GM11168 (cell line): ENCODE measurements around the gene C16orf74.

Experiments used
- in situ Hi-C: fragments of 300-500 bp; cut with MboI; formaldehyde crosslinking; loops from one replicate; pipeline ENCODE4 v1.12.0; 2022; ENCODE audit warnings: low sequenced_read_pairs; ENCODE audit not compliant: unreplicated experiment

The C16orf74 gene

DNA sequence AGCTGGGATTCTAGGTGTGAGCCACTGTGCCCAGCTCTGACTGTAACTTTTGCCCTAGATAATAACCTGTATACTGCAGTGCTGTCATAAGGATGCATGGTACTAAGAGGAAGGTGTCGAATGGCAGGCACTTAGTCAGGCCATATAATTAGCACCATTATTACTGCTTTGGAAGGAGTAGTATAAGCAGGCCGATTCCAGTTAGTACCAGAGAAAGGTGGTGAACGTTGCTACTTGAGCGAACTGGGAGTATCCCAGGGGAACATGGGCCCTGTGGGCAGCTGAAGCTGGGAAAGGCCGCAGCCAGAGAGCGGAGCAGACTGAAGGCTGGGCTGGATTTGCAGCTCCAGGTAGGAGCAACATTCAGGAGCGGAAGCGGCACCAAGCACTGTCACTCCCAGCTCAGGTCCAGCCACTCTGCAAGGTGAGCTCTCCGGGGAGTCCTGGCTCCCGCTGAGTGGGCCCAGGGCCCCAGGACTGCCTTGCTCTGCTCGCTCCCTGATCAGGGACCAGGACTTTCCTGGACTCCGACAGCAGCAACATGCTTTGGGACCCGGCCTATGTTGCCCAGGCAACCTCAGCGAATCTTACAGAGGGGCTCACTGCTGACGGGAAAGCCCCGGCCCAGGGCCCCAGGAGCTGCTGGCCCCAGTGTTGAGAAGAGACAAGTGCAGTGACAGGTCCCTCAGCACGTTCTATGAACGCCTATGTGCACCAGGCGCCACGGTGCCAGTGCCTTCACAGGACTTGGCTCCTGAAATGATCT is 28.6 kb downstream of the C16orf74 start:
- in situ Hi-C loops = no loop called here

DNA sequence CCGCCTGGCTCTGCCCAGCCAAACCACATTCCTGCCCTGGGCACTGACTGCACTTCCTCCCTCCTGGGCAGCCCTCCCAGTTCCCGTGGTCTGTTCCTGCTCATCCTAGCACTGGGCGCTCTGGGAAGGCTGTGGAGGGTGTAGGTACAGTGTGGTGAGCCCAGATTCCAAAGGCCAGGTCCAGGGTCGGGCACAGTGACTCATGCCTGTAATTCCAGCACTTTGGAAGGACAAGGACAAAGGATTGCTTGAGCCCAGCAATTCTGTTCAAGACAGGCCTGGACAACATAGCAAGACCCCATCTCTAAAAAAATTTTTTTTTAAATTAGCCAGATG is 30.6 kb downstream of the C16orf74 start:
- in situ Hi-C loops = no loop called here

DNA sequence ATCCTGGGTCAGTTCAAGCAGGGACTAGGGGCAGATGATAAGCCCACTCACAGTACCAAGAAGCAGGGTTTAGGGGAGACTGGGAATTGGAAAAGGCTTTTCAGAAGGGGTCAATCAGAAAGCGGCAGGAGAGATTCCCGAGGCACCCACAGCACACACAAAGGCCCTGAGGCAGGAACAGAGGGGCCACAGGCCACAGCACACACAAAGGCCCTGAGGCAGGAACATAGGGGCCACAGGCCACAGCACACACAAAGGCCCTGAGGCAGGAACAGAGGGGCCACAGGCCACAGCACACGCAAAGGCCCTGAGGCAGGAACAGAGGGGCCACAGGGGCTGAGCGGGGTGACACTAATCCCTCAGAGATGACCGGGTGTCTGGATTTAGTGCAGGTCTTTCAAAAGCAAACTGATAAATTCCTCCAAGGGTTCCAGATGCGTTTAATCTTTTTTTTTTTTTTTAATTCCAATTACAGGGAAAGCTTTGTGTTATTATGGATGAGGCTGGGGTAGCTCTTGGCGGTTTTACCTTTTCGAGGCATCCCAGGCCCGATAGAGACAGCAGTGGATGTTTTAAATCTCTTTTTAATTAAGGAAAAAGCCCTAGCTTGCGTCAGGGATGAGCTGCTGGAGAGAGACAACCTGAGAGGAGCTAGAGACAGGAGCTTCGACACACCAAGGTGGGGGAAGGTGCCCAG is 31.1 kb downstream of the C16orf74 start:
- in situ Hi-C loops = no loop called here

DNA sequence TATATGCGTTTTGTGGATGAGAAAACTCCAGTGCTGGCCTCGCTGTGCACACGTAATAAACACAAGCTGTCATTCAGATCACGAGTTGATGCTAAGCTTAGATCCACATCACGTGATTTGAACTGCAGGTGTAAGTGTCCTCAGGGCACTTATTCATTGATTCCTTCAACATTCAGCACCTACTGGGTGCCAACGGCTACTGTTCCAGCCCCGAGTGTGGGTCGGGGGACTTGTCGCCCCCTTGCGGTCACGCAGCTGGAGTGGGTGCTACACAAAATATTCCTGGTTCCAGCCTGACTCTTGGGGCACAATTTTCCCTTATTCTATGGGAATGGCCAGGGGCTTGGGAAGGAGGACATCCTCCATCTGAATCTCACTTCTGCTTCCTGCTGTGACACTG is 32.2 kb downstream of the C16orf74 start:
- in situ Hi-C loops = no loop called here

DNA sequence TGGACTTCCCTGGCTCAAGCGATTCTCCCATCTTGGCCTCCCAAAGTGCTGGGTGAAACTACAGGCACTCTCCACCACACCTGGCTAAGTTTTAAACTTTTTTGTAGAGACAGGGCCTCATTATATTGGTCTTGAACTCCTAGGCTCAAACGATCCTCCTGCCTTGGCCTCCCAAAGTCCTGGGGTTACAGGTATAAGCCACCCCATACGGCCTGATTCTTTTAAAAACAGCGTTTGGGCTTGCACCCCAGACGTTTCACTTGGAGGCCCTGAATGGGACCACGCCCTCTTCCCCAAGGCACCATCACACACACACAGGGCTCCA is 32.8 kb downstream of the C16orf74 start:
- in situ Hi-C loops = no loop called here

DNA sequence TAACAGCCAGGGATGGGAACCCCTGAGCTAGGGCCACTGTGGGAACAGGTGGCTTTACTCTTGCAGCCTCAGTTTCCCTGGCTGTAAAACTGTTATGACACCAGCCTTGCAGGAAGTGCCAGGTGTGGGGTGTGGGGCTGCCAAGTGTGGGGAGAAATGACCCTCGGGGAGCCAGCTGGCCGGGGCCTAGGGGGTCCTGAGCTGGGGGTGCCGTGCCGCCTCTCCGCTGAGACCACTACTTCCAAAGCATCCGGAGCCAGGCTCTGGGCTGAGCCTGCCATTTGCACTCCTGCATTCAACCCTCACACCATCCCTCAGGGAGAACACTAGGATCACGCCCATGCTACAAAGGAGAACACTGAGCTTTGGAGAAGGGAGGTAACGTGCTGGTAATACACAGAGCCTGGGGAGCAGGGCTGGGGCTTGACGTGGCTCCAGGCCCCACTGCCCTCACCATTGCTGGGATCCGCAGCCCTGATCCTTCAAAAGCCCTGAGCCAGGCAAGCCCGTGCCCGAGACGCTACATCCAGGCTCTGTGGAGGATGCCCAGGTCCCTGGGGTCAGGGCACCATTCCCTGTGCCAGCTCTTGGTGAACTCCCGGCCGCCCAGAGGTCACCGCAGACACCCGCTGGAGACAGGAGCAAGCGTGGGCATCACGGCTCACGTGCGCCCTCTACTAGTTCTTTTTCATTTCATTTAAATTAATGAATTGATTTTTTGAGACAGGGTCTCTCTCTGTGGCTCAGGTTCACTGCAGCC is 33.3 kb downstream of the C16orf74 start:
- in situ Hi-C loops = no loop called here

DNA sequence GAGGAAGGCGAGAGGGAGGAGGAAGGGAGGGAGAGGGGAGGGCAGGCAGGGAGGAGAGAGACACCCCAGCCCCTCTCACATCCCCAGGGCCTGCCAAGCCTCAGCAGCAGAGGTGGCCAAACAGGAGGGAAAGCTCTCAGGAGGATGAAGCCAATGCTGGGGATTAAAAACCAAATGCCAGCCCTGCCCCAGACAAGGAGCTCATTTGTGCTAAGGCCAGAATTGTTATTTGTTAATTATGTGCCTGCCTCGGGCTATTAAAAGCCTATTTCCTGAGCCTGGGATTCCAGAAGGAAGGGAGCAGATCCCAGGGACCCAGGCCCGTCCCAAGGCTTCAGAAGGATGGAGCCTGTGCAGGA is 34.2 kb downstream of the C16orf74 start:
- in situ Hi-C loops = no loop called here

DNA sequence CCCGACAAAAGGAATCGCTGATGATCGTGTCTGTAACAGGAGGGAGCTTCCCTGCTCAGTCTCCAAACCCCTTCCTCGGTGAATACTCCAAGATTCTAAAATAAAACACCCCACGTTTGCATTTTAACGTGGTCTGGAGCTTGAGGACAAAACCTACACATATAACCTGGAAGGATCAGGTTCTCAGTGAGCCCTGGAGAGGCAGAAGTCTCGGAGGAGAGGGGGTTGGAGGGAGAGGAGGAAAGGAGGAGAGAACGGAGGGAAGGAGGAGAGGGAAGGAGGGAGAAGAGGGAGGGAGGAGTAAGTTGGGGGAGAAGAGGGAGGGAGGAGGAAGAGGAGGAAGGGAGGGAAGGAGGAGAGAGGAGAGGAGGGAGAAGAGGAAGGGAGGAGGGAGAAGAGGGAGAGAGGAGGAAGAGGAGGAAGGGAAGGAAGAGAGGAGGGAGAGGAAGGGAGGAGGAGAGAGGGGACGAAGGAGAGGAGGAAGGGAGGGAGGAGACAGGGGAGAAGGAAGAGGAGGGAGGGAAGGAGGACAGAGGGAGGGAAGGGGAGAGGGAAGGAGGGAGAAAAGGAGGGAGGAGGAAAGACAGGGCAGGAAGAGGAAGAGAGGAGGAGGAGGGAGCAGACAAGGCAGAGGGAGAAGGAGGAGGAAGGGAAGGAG is 34.7 kb downstream of the C16orf74 start:
- in situ Hi-C loops = no loop called here

DNA sequence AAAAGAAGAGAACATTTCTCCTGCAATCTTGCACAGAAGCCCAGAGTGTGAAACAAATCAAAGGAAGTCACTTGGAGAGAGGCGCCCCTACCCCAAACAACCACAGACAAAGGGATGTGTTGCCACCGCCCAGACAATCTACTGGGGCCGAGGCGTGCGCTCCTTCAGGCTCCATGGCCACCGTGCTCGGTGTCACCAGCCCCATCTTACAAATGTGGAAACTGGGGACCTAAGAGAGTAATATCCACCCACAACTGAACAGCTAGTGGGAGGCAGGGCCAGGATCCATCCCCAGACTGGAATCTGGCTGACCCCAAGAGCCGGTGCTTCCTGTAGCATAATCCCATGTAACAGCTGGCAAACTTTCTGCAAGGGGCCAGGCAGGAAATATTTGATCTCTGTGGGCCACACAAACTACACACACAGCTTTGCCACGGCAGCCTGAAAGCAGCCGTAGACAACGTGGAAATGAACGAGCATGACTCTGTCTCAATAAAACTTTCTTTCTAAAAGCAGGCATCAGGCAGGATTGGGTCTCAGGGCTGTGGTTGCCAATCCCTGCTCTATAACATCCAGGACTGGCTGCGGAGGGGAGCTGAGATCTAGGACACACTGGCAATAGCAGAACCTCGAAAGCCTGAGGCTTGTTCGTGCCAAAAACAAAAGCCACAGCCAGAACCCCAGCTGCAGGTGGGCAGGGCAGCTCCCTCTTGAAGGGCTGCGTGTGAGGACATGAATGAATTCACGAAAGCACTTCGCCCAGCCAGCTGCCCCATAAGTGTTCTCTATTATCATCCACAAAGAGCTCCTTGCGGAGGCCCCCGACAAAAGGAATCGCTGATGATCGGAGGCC is 35.5 kb downstream of the C16orf74 start:
- in situ Hi-C loops = no loop called here

DNA sequence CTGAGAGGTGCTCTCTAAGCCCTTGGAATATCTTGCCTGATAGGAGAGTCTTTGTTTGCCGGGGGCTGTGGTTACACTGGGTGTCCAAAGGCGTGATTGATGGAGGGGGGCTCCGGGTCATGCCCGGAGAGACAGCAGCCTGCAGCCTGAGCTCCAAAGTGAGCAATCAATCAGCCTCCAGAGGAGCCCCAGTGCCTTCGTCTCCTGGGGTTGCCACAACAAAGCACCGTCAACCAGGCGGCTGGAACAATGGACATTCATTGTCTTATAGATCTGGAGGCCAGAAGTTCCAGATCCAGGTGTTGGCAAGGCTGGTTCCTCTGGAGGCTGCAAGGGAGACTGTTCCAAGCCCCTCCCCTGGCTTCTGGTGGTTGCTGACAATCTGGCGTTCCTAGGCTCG is 38.1 kb downstream of the C16orf74 start:
- in situ Hi-C loops = no loop called here

DNA sequence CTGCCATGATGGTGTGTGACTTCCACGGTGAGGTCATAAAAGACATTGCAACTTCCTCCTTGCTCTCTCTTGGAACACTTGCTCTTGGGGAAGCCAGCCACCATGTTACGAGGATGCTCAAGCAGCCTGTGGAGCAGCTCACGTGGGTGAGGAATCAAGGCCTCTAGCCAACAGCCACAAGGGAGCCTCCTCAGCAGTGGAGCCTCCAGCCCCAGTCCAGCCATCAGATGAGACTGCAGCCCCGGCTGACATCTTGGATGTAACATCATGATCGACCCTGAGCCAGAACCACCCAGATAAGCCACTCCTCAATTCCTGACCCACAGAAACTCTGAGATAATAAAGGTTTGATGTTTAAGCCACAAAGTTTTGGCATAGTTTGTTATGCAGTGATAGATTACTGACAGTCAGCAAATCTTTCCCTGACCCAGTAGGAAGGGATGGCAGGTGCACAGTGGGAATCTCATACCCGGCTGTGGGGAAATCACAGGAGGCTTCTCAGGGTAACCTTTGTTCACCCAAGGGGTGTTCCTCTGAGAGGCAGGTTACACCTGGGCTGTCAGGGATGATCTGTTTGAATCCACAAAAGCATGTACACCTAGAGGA is 38.8 kb downstream of the C16orf74 start:
- in situ Hi-C loops = no loop called here

DNA sequence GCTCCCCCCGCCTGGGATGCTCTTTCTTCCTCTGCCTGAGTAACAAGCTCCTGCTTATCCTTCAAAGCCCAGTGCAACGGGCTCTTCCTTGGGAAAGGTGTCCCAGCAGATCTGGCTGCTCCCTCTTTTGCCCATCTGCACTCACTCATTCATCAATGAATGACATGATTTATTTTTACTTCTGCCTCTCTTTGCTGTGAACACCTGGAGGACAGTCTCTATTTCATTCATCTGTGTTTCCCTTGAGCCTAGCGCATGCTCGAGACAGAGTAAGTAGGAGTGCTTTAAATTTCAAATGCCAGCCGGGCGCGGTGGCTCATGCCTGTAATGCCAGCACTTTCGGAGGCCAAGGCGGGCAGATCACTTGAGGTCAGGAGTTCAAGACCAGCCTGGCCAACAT is 40.2 kb downstream of the C16orf74 start:
- in situ Hi-C loops = no loop called here

DNA sequence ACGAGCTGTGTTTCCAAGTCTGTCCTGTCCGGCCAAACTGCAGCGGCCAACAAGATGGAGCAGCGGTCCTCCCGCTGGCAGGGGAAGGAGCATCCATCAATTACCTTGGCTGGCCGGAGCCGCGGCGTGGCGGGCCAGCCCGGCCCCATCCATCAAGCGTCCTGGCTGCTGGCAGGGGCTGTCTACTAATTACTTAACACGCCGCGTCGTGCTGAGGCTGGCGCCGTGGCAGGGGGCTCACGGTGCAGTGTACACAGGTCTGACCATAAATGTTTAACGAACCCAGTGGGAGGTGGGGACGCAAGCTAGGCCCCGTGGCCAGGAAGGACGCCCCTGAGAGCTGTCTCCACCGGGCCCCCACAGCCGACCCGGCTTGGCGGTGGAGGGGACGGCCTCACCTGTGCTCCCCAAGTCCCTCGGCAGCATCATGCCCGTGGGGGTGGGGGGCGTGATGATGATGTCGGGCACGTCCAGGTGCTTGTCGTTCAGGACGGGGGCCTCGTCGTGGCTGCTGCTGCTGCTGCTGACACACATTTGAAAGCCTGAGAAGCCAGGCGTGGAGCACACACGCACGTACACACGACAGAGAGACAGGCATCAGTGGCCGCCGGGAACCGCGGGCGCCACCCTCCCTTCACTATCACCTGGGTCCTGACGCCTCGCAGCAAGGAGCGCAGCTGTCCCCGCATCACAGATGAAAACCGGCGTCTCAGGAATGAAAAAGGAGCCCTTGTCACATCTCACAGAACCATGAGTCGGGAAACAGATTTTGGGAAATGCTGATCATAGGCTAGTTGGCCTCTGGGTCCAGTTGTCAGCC is 40.9 kb downstream of the C16orf74 start:
- in situ Hi-C loops = no loop called here

DNA sequence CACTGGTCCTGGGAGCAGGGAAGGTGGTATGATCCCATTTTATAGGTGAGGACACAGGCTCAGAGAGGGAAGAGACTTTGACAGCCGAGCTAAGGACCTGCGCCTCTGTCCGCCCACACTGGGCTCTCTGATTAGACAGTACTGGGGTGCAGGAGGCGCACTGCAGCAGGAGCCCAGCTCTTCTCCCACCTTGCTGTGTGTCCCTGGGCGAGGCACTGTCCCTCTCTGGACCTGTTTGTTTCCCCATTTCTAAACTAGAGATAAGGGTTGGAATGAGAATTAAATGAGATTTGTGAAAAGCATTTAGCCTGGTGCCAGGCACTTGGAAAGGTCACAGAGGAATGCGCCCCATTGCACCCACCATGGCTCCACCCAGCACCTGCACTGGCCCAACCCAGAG is 42.6 kb downstream of the C16orf74 start:
- in situ Hi-C loops = no loop called here

DNA sequence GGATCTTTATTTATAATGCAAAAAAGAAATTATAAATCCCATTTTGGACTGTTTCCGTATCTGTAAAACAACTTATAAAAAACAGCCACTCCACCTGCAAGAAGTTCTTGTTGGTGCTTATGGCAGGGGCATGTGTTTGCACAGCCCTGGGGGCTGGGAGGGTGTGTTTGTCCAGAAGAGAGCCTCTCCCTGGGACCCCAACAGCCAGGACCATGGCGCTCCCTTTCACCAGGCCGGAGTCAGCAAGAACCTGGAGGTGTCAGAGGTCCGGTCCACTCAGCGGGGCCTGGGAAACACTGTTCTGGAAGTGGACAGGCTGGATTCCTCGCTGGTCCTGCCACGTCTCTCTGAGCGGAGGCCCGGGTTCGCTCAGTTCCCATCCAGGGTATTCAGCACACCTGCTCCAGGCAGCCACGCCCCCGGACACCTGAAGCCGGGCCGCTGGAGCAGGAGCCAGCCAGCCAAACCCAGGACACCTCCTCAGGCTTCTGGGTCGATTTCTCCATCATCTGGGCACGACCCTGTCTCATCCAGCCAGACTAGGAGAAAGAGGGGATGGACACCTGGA is 43.3 kb downstream of the C16orf74 start:
- in situ Hi-C loops = no loop called here

DNA sequence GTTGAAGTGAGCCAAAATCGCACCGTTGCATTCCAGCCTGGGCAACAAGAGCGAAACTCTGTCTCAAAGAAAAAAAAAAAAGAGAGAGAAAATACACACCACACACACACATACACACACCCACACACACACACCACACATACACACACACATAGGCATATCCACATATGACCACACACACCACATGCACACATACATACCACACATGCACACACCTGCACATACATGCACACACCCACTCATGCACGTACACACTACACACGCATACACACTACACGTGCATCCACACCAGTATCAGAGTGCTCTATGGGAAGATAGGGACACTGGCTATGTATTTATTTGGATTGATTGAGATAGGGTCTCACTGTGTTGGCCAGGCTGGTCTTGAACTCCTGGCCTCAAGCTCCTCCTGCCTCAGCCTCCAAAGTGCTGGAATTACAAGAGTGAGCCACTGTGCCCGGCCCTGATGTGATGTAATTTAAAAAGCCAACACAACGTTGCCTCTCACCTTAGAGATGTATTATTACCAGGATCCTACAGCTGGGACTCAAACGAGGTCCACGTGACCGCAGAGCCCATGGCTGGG is 44.4 kb downstream of the C16orf74 start:
- in situ Hi-C loops = no loop called here

DNA sequence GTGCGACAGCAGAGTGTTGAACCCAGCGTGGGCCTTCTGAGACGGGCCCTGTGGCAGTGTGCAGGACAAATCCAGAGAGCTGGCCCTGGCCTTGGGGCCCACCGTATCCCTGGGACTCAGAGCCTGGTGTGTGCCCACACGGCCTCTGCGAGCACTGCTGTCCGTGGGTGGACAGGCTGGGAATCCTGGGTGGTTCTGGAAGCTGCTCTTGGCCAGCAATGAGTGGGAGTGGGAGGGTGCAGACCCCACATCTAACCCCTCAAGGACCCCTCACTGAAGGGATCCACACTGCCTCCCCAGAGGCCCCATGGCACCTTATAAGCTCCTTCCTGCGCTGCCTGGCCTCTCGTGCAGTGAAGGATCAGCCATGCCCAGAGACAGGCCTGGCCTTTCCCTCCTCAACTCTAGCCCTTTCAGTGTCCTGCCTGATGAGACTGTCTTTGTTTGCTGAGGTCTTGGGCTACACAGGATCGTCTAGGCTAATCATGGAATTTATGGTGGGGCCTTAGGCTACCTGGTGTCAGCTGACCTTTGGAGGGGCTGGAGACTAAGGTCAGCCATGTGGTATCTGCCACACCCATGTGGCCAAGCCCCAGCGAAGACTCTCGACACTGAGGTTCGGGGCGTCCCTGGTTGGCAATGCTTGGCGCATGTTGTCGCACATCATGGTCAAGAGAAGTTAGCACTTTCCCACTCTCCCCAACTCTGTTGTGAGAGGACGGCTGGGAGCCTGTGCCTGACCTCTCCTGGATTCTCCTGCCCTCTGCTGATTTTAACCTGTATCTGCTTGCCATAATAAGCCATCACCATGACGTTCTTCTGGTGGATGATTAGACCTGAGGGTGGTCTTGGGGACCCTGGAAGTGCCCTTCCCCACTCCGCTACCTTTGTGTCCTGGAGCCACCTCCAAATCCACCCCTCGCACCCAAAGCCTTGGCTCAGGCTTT is 45.7 kb downstream of the C16orf74 start:
- in situ Hi-C loops = no loop called here
